Activated CD4-positive, CD25-positive, alpha-beta regulatory T cell treated with anti-CD3 and anti-CD28 coated beads, Interleukin-2, amount 50 U/mL, for 16 hours (primary cell): ENCODE results near the gene ABHD8.

Experiments used
- DNase-seq: peaks from one replicate; pipeline ENCODE4 v3.0.0-alpha.2; 2020; ENCODE audit warnings: low read depth, low spot score

ABHD8 gene

GRCh38 chr19:17242431-17243208, 60.6 kb downstream of the ABHD8 start:
- DNase-seq = no peak
